Measurements from ENCODE around the gene CFAP299.
"Not testable (repeated sequence)": the region's sequence is repeated elsewhere in the genome, so short reads cannot be mapped to it uniquely, and the experiment has no call there.

Gene CFAP299

GRCh38 chr4:80646061-80646460, 310.5 kb downstream of the CFAP299 start:
- TF ChIP-seq, protein P1, sequence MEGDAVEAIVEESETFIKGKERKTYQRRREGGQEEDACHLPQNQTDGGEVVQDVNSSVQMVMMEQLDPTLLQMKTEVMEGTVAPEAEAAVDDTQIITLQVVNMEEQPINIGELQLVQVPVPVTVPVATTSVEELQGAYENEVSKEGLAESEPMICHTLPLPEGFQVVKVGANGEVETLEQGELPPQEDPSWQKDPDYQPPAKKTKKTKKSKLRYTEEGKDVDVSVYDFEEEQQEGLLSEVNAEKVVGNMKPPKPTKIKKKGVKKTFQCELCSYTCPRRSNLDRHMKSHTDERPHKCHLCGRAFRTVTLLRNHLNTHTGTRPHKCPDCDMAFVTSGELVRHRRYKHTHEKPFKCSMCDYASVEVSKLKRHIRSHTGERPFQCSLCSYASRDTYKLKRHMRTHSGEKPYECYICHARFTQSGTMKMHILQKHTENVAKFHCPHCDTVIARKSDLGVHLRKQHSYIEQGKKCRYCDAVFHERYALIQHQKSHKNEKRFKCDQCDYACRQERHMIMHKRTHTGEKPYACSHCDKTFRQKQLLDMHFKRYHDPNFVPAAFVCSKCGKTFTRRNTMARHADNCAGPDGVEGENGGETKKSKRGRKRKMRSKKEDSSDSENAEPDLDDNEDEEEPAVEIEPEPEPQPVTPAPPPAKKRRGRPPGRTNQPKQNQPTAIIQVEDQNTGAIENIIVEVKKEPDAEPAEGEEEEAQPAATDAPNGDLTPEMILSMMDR (IDR thresholded peaks at IDR 0.05; ENCODE audit: control insufficient read depth, extremely low read depth, insufficient read depth), result no peak
- H3K4me3 ChIP-seq (ENCODE audit: low read depth, low read length), result no peak overlapping the region
- DNase-seq (ENCODE audit: low read depth), result no peak

GRCh38 chr4:80655662-80656061, 320.1 kb downstream of the CFAP299 start:
- TF ChIP-seq, protein P1 (IDR thresholded peaks at IDR 0.05; ENCODE audit: control insufficient read depth, extremely low read depth, insufficient read depth), result no peak
- H3K4me3 ChIP-seq (ENCODE audit: low read depth, low read length), result no peak overlapping the region
- no peak for DNase-seq (ENCODE audit: low read depth)

GRCh38 chr4:80670118-80670517, 334.6 kb downstream of the CFAP299 start:
- DNase-seq (ENCODE audit: low read depth); H3K4me3 ChIP-seq (ENCODE audit: low read depth, low read length): not testable (repeated sequence)

GRCh38 chr4:80678413-80678812, 342.9 kb downstream of the CFAP299 start:
- TF ChIP-seq, protein P1 (IDR thresholded peaks at IDR 0.05; ENCODE audit: control insufficient read depth, extremely low read depth, insufficient read depth), result no peak
- H3K4me3 ChIP-seq (ENCODE audit: low read depth, low read length), result no peak overlapping the region
- DNase-seq (ENCODE audit: low read depth), result no peak

GRCh38 chr4:80680934-80681333, 345.4 kb downstream of the CFAP299 start:
- no peak for DNase-seq (ENCODE audit: low read depth)
- TF ChIP-seq, protein P1 (IDR thresholded peaks at IDR 0.05; ENCODE audit: control insufficient read depth, extremely low read depth, insufficient read depth), result no peak
- no peak overlapping the region for H3K4me3 ChIP-seq (ENCODE audit: low read depth, low read length)

- DNase-seq (ENCODE audit: low read depth), result no peak
- TF ChIP-seq, protein P1 (IDR thresholded peaks at IDR 0.05; ENCODE audit: control insufficient read depth, extremely low read depth, insufficient read depth), result no peak
These were observed 349.7 kb downstream of the CFAP299 start for GRCh38 chr4:80685214-80685613.

GRCh38 chr4:80687736-80688135, 352.2 kb downstream of the CFAP299 start:
- DNase-seq (ENCODE audit: low read depth); H3K4me3 ChIP-seq (ENCODE audit: low read depth, low read length): not testable (repeated sequence)

More at GRCh38 chr4:80685214-80685613, 349.7 kb downstream of the CFAP299 start:
- H3K4me3 ChIP-seq (ENCODE audit: low read depth, low read length), result no peak overlapping the region

GRCh38 chr4:80694171-80694570, 358.6 kb downstream of the CFAP299 start:
- TF ChIP-seq, protein P1 (IDR thresholded peaks at IDR 0.05; ENCODE audit: control insufficient read depth, extremely low read depth, insufficient read depth), result no peak
- no peak for DNase-seq (ENCODE audit: low read depth)
- H3K4me3 ChIP-seq (ENCODE audit: low read depth, low read length), result no peak overlapping the region
